ENCODE data around the gene MACROD2. TPM values are rescaled to one million over a fixed set of nuclear protein-coding genes. Genes with fewer than 3 reads are reported as not detected.

Gene MACROD2
- total and polyA plus RNA-seq, 9 donors: 3.7 to 25.5 (median 7.8) TPM

GRCh38 chr20:14916360-14916920, 921.1 kb downstream of the MACROD2 start:
- no peak for TF ChIP-seq CTCF (IDR thresholded peaks at IDR 0.05)
- Histone ChIP-seq H3K36me3 (no peaks in the 10 kb centered on the region), H3K27me3 (no peaks in the 10 kb centered on the region), H3K4me3 (no peak overlapping the region), H3K27ac (peak overlapping the region in 1 of 2 donors; percentile 29), H3K9me3 (no peaks in the 10 kb centered on the region), H3K4me1 (ENCODE audit: insufficient read depth) (peaks cover 9% of the 10 kb centered on the region)
- DNase-seq: no peak
- intact Hi-C loops (cut with DNase I): no loop called here
- WGBS, 3 donors: 57 to 72% (median 60%) methylated on average over 4 of the region's 4 CpGs

- intact Hi-C loops (cut with DNase I): no loop called here
- no peak overlapping the region for H3K27ac ChIP-seq
- H3K4me3 ChIP-seq: no peak overlapping the region
- no peak for DNase-seq
- H3K36me3 ChIP-seq: no peaks in the 10 kb centered on the region
- TF ChIP-seq POLR2A (IDR thresholded peaks at IDR 0.05) (no peak), EP300 (IDR thresholded peaks at IDR 0.05) (no peak), CTCF (IDR thresholded peaks at IDR 0.05) (no peak)
- H3K9me3 ChIP-seq: no peaks in the 10 kb centered on the region
- no peaks in the 10 kb centered on the region for H3K27me3 ChIP-seq
- H3K4me1 ChIP-seq (ENCODE audit: insufficient read depth): peaks cover 9% of the 10 kb centered on the region
- 84 to 98% (median 92%) methylated on average over 1 of the region's 1 CpG for WGBS, 3 donors
Measured at GRCh38 chr20:14918281-14918680, 923.0 kb downstream of the MACROD2 start.

GRCh38 chr20:14918976-14919375, 923.7 kb downstream of the MACROD2 start:
- intact Hi-C loops (cut with DNase I): no loop called here

GRCh38 chr20:14919501-14920081, 924.3 kb downstream of the MACROD2 start:
- Histone ChIP-seq H3K9me3 (no peaks in the 10 kb centered on the region), H3K4me1 (ENCODE audit: insufficient read depth) (peaks cover 7% of the 10 kb centered on the region), H3K27ac (no peak overlapping the region), H3K4me3 (no peak overlapping the region), H3K27me3 (no peaks in the 10 kb centered on the region), H3K36me3 (no peaks in the 10 kb centered on the region)
- DNase-seq: no peak
- 19 to 26% (median 21%) methylated on average over 7 of the region's 7 CpGs for WGBS, 3 donors
- intact Hi-C loops (cut with DNase I): no loop called here
- TF ChIP-seq POLR2A (IDR thresholded peaks at IDR 0.05) (no peak), CTCF (IDR thresholded peaks at IDR 0.05) (no peak), EP300 (IDR thresholded peaks at IDR 0.05) (no peak)

More at GRCh38 chr20:14918976-14919375, 923.7 kb downstream of the MACROD2 start:
- Histone ChIP-seq H3K27ac (no peak overlapping the region), H3K9me3 (no peaks in the 10 kb centered on the region), H3K4me3 (no peak overlapping the region), H3K27me3 (no peaks in the 10 kb centered on the region), H3K4me1 (ENCODE audit: insufficient read depth) (peaks cover 9% of the 10 kb centered on the region), H3K36me3 (no peaks in the 10 kb centered on the region)
- no peak for DNase-seq
- TF ChIP-seq EP300 (IDR thresholded peaks at IDR 0.05) (no peak), POLR2A (IDR thresholded peaks at IDR 0.05) (no peak), CTCF (IDR thresholded peaks at IDR 0.05) (no peak)
- 60 to 67% (median 66%) methylated on average over 3 of the region's 3 CpGs for WGBS, 3 donors

Measured in ovary (tissue), 9 donors.